Tibial artery (tissue), 4 donors: Measurements from ENCODE around the gene GAL3ST3.
A peak's percentile ranks its signal among the peaks of the same experiment; 100 is the strongest.

Source experiments
- DNase-seq, 2 donors: peaks; one replicate each; pipeline ENCODE4 v3.0.0-alpha.2; 2019
- H3K27ac ChIP-seq, 2 donors: fragments of 200-600 bp; sonication (generic) in 1 of 2; 1 replicate in 1 of 2; 2 replicates in 1 of 2; pipeline ENCODE4 v1.5.1; 2018 to 2019; ENCODE audit warnings: mild to moderate bottlenecking in 1 of 2
- H3K27me3 ChIP-seq, 2 donors: fragments of 200-600 bp; sonication (generic) in 1 of 2; one replicate each; pipeline versions ENCODE4 v1.5.1 to v1.6.0; 2016 to 2019
- H3K36me3 ChIP-seq, 3 donors: fragments of 200-600 bp; sonication (generic) in 2 of 3; one replicate each; pipeline ENCODE4 v1.5.1; 2016 to 2019; ENCODE audit warnings: mild to moderate bottlenecking in 2 of 3
- H3K4me1 ChIP-seq, 4 donors: fragments of 200-600 bp; sonication (generic) in 2 of 4; 1 replicate in 3 of 4; 2 replicates in 1 of 4; pipeline ENCODE4 v1.5.1; 2016 to 2019
- H3K4me3 ChIP-seq, 2 donors: fragments of 200-600 bp; sonication (generic) in 1 of 2; 1 replicate in 1 of 2; 2 replicates in 1 of 2; pipeline ENCODE4 v1.5.1; 2018 to 2019; ENCODE audit warnings: mild to moderate bottlenecking in 2 of 2
- H3K9me3 ChIP-seq, 3 donors: fragments of 200-600 bp; sonication (generic) in 1 of 3; one replicate each; pipeline ENCODE4 v1.5.1; 2016 to 2019
- CTCF ChIP-seq, 2 experiments: fragments of 200-600 bp in 1 of 2; fragments of 450-650 bp in 1 of 2; IDR thresholded peaks; one replicate each; pipeline ENCODE4 v1.5.1; 2017 to 2019; ENCODE audit warnings: antibody characterized with exemption in 2 of 2, mild to moderate bottlenecking in 1 of 2, moderate library complexity in 1 of 2
- intact Hi-C: fragments of 100-400 bp; cut with DNase I; formaldehyde crosslinking; loops from one replicate; pipeline ENCODE4 v1.15.0; 2023; ENCODE audit warnings: low total_unique reads

Gene GAL3ST3

GRCh38 chr11:66017321-66017720 is 31.6 kb downstream of the GAL3ST3 start:
- intact Hi-C loops = no loop called here
- Histone ChIP-seq H3K27ac (peak overlapping the region; percentile 89 to 96), H3K4me3 (no peak overlapping the region), H3K9me3 (no peaks in the 10 kb centered on the region), H3K36me3 (no peaks in the 10 kb centered on the region), H3K4me1 (peaks cover 0 to 73% (median 61%) of the 10 kb centered on the region in 4 donors), H3K27me3 (no peaks in the 10 kb centered on the region)
- no peak for TF ChIP-seq CTCF (IDR thresholded peaks at IDR 0.05)
- DNase-seq = no peak

GRCh38 chr11:66016793-66017177 is 32.2 kb downstream of the GAL3ST3 start:
- Histone ChIP-seq H3K4me3 (peak overlapping the region in 1 of 2 donors; percentile 31), H3K4me1 (peaks cover 0 to 73% (median 61%) of the 10 kb centered on the region in 4 donors), H3K27ac (peak overlapping the region; percentile 89 to 96), H3K36me3 (no peaks in the 10 kb centered on the region), H3K9me3 (no peaks in the 10 kb centered on the region), H3K27me3 (no peaks in the 10 kb centered on the region)
- intact Hi-C loops = no loop called here
- TF ChIP-seq CTCF (IDR thresholded peaks at IDR 0.05) = no peak
- DNase-seq = no peak

- H3K4me1 ChIP-seq = peaks cover 0 to 73% (median 61%) of the 10 kb centered on the region in 4 donors
- intact Hi-C loops = no loop called here
- H3K4me3 ChIP-seq = peak overlapping the region; percentile 21 to 31
- no peaks in the 10 kb centered on the region for H3K27me3 ChIP-seq
- H3K9me3 ChIP-seq = no peaks in the 10 kb centered on the region
- peak overlapping the region; percentile 89 to 96 for H3K27ac ChIP-seq
- no peak for TF ChIP-seq CTCF (IDR thresholded peaks at IDR 0.05)
- peak in 1 of 2 donors; percentile 91 for DNase-seq
- H3K36me3 ChIP-seq = no peaks in the 10 kb centered on the region
Observed at GRCh38 chr11:66015936-66016792, 32.8 kb downstream of the GAL3ST3 start.

GRCh38 chr11:66015454-66015881 is 33.5 kb downstream of the GAL3ST3 start:
- Histone ChIP-seq H3K27me3 (no peaks in the 10 kb centered on the region), H3K4me3 (peak overlapping the region; percentile 21 to 31)

GRCh38 chr11:66014804-66015453 is 34.0 kb downstream of the GAL3ST3 start:
- Histone ChIP-seq H3K9me3 (no peaks in the 10 kb centered on the region), H3K4me3 (no peak overlapping the region), H3K4me1 (peaks cover 0 to 69% (median 56%) of the 10 kb centered on the region in 4 donors), H3K27me3 (no peaks in the 10 kb centered on the region), H3K36me3 (no peaks in the 10 kb centered on the region), H3K27ac (peak overlapping the region; percentile 89 to 96)
- no peak for DNase-seq
- no peak for TF ChIP-seq CTCF (IDR thresholded peaks at IDR 0.05)
- intact Hi-C loops = no loop called here

More at GRCh38 chr11:66015454-66015881, 33.5 kb downstream of the GAL3ST3 start:
- peak; percentile 62 to 95 for DNase-seq
- TF ChIP-seq CTCF (IDR thresholded peaks at IDR 0.05) = no peak
- intact Hi-C loops = no loop called here
- Histone ChIP-seq H3K27ac (peak overlapping the region; percentile 89 to 96), H3K4me1 (peaks cover 0 to 71% (median 56%) of the 10 kb centered on the region in 4 donors), H3K9me3 (no peaks in the 10 kb centered on the region), H3K36me3 (no peaks in the 10 kb centered on the region)
